Skeletal muscle satellite cell (primary cell): ENCODE results near the gene MTERF2.
"Not testable (repeated sequence)": the region's sequence is repeated elsewhere in the genome, so short reads cannot be mapped to it uniquely, and the experiment has no call there.

Experiments used
- H3K27me3 ChIP-seq: 2 replicates; pipeline ENCODE4 v1.7.0; 2013; ENCODE audit warnings: low read length; ENCODE audit not compliant: control insufficient read depth, insufficient read depth
- H3K36me3 ChIP-seq: 2 replicates; pipeline ENCODE4 v1.7.0; 2013; ENCODE audit warnings: mild to moderate bottlenecking, control low read depth, low read length; ENCODE audit not compliant: insufficient read depth
- H3K4me1 ChIP-seq: 2 replicates; pipeline ENCODE4 v1.7.0; 2013; ENCODE audit warnings: low read length; ENCODE audit not compliant: control insufficient read depth, insufficient read depth
- H3K4me2 ChIP-seq: 2 replicates; pipeline ENCODE4 v1.7.0; 2013; ENCODE audit warnings: mild to moderate bottlenecking, low read length
- H3K4me3 ChIP-seq: 2 replicates; pipeline ENCODE4 v1.7.0; 2013; ENCODE audit warnings: low read length
- H3K9ac ChIP-seq: 2 replicates; pipeline ENCODE4 v1.7.0; 2013; ENCODE audit warnings: mild to moderate bottlenecking, low read depth, low read length, moderate library complexity
- H3K9me3 ChIP-seq: replicated peaks from 2 replicates; pipeline ENCODE4 v1.7.0; 2013; ENCODE audit warnings: mild to moderate bottlenecking, control low read depth, low read length

The MTERF2 gene

DNA sequence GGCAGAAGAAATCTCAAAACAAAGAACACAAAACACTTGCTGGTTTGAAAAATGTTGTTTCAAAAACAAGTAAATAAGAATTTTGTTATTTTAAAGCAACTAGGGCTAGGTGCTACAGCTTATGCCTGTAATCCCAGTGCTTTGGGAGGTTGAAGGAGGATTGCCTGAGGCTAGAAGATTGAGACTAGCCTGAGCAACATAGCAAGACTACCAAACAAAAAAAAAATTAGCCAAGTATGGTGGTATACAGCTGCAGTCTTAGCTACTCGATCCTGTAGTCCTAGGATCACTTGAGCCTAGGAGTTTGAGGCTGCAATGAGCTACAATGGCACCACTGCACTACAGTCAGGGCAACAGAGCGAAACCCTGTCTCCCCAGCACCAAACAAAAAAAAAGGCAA is 32.6 kb upstream of the MTERF2 start:
- Histone ChIP-seq H3K27me3 (no peaks in the 10 kb centered on the region), H3K4me1 (no peaks in the 10 kb centered on the region), H3K36me3 (no peaks in the 10 kb centered on the region), H3K4me2 (no peak overlapping the region), H3K9me3 (no peaks in the 10 kb centered on the region), H3K4me3 (no peak overlapping the region), H3K9ac (no peak overlapping the region)

DNA sequence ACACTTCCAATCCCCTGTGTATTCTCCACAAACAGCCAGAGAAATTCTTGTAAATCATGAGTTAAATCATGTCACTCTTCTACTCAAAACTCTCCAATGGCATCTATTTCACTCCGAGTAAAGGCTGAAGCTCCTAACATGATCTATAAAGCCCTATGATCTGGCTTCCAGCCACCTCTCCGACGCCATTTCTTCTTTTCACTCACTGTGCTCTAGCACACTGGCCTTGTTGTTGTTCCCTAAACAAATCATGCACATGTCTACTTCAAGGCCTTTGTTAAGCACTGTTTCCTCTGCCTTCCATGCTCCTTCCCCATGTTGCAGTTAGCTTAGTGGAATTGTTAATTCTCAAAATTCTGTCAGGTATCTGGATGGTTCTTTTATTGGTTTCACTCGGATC is 30.1 kb upstream of the MTERF2 start:
- Histone ChIP-seq H3K4me3 (no peak overlapping the region), H3K4me2 (no peak overlapping the region), H3K27me3 (no peaks in the 10 kb centered on the region), H3K4me1 (no peaks in the 10 kb centered on the region), H3K9me3 (no peaks in the 10 kb centered on the region), H3K36me3 (no peaks in the 10 kb centered on the region), H3K9ac (no peak overlapping the region)

DNA sequence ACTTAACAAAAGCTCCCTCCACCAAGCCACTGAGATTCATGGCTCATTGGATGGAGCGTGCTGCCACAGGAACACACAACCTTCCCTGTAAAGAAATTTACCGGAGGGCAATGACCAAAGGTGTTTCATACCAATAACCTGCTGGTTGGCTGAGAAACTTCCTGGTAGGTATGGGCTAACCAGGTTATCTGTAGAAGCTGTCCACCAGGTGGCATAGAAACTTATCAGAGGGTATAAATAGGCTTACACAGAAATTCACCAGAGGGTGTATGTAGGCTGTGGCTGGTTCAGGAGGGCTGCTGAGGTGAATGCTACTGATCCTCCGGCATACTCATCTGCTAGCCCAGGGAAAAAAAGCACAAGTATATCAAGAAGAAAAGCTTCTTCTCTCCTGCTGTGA is 27.1 kb upstream of the MTERF2 start:
- H3K4me1 ChIP-seq, result no peaks in the 10 kb centered on the region
- no peaks in the 10 kb centered on the region for H3K9me3 ChIP-seq
- no peak overlapping the region for H3K9ac ChIP-seq
- no peaks in the 10 kb centered on the region for H3K36me3 ChIP-seq
- H3K4me3 ChIP-seq, result no peak overlapping the region
- H3K4me2 ChIP-seq, result no peak overlapping the region
- H3K27me3 ChIP-seq, result no peaks in the 10 kb centered on the region

DNA sequence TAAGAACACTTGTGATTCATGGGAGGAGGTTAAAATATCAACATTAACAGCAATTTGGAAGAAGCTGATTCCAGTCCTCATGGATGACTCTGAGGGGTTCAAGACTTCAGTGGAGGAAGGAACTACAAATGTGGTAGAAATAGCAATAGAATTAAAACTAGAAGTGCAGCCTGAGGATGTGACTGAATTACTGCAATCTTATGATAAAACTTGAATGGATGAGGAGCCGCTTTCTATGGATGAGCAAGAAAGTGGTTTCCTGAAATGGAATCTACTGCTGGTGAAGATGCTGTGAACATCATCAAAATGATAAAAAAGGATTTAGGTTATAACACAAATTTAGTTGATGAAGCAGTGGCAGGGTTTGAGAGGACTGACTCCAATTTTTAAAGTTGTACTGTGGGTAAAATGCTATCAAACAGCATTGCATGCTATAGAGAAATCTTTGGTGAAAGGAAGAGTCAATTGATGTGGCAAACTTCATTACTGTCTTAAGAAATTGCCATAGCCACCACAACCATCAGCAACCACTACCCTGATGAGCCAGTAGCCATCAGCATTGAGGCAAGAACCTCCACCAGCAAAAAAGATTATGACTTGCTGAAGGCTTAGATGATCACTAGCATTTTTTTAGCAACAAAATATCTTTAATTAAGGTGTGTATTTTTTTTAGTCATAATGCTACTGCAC is 25.9 kb upstream of the MTERF2 start:
- H3K9me3 ChIP-seq, result no peaks in the 10 kb centered on the region
- H3K4me3 ChIP-seq, result no peak overlapping the region
- H3K4me2 ChIP-seq, result no peak overlapping the region
- H3K27me3 ChIP-seq, result no peaks in the 10 kb centered on the region
- no peaks in the 10 kb centered on the region for H3K36me3 ChIP-seq
- H3K4me1 ChIP-seq, result no peaks in the 10 kb centered on the region
- H3K9ac ChIP-seq, result no peak overlapping the region

GRCh38 chr12:107011519-107011918 is 24.6 kb upstream of the MTERF2 start:
- H3K36me3 ChIP-seq, result no peaks in the 10 kb centered on the region
- no peak overlapping the region for H3K9ac ChIP-seq
- no peak overlapping the region for H3K4me3 ChIP-seq
- no peaks in the 10 kb centered on the region for H3K9me3 ChIP-seq
- no peaks in the 10 kb centered on the region for H3K4me1 ChIP-seq
- H3K27me3 ChIP-seq, result no peaks in the 10 kb centered on the region
- no peak overlapping the region for H3K4me2 ChIP-seq

DNA sequence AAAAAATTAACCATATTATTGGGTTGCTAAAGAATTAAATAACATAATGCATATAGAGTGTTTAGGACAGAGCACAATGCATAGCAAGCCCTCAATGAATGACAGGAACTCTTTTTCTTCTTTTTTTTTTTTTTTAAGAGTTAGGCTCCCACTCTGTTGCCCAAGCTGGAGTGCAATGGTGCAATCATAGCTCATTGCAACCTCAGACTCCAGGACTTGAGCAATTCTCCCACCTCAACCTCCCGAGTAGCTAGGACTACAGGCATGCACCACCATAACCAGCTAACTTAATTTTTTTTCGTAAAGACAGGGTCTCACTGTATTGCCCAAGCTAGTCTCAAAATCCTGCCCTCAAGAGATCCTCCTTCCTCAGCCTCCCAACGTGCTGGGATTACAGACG is 20.5 kb upstream of the MTERF2 start:
- no peak overlapping the region for H3K4me3 ChIP-seq
- H3K9me3 ChIP-seq, result no peaks in the 10 kb centered on the region
- no peaks in the 10 kb centered on the region for H3K36me3 ChIP-seq
- H3K4me2 ChIP-seq, result no peak overlapping the region
- H3K9ac ChIP-seq, result no peak overlapping the region
- H3K4me1 ChIP-seq, result no peaks in the 10 kb centered on the region
- no peaks in the 10 kb centered on the region for H3K27me3 ChIP-seq

DNA sequence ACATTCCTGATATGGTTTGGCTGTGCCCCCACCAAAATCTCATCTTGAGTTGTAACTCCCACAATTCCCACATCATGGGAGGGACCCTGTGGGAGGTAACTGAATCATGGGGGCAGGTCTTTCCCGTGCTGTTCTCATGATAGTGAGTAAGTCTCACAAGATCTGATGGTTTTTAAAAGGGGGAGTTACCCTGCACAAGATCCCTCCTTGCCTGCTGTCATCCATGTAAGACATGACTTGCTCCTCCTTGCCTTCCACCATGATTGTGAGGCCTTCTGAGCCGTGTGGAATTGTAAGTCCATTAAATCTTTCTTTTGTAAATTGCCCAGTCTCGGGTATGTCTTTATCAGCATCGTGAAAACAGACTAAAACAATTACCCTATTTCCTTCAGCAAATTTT is 15.7 kb upstream of the MTERF2 start:
- H3K36me3 ChIP-seq, H3K9ac ChIP-seq, H3K27me3 ChIP-seq: not testable (repeated sequence)

DNA sequence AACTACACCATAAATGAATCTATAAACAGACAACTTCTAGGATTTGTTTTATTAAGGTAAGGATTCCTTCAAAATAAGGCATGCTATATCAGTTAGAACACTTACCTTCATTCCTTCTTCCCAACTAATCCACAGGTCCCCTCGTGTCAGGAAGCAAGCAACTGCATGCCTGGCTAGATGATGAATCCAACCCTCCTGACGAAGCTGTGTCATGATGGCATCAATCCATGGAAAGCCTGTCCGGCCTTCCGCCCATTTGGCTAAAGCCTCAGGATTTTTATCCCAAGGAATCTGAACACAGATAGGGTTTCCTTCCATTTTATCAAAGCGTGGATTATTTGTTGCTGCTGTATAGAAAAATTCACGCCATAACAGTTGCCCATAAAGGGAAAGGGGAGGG is 12.5 kb upstream of the MTERF2 start:
- Histone ChIP-seq H3K36me3 (peaks cover 4% of the 10 kb centered on the region), H3K4me1 (peaks cover 6% of the 10 kb centered on the region), H3K9me3 (no peaks in the 10 kb centered on the region), H3K27me3 (no peaks in the 10 kb centered on the region), H3K4me2 (no peak overlapping the region), H3K4me3 (no peak overlapping the region), H3K9ac (no peak overlapping the region)

More for the DNA sequence above, 15.7 kb upstream of the MTERF2 start:
- H3K4me3 ChIP-seq, H3K9me3 ChIP-seq, H3K4me2 ChIP-seq, H3K4me1 ChIP-seq: not testable (repeated sequence)

- no peaks in the 10 kb centered on the region for H3K27me3 ChIP-seq
- H3K9ac ChIP-seq, result no peak overlapping the region
- H3K36me3 ChIP-seq, result peaks cover 4% of the 10 kb centered on the region
- H3K4me1 ChIP-seq, result peaks cover 6% of the 10 kb centered on the region
- no peak overlapping the region for H3K4me2 ChIP-seq
- H3K9me3 ChIP-seq, result no peaks in the 10 kb centered on the region
- H3K4me3 ChIP-seq, result no peak overlapping the region
Observed at GRCh38 chr12:106997916-106998315, 11.0 kb upstream of the MTERF2 start.

- not testable (repeated sequence) for H3K27me3 ChIP-seq, H3K4me2 ChIP-seq, H3K9ac ChIP-seq, H3K9me3 ChIP-seq, H3K4me3 ChIP-seq, H3K36me3 ChIP-seq, H3K4me1 ChIP-seq
Observed at GRCh38 chr12:106996102-106996501, 9.2 kb upstream of the MTERF2 start.

- Histone ChIP-seq H3K4me2 (peak overlapping the region; percentile 28), H3K9me3 (no peaks in the 10 kb centered on the region)
Observed at GRCh38 chr12:106994579-106995220, 7.8 kb upstream of the MTERF2 start.

GRCh38 chr12:106987846-106988245 is 900 bp upstream of the MTERF2 start:
- Histone ChIP-seq H3K4me3 (no peak overlapping the region), H3K9ac (no peak overlapping the region), H3K4me2 (peak overlapping the region; percentile 75), H3K36me3 (peaks cover 9% of the 10 kb centered on the region), H3K9me3 (no peaks in the 10 kb centered on the region), H3K4me1 (peaks cover 15% of the 10 kb centered on the region), H3K27me3 (no peaks in the 10 kb centered on the region)

More at GRCh38 chr12:106994579-106995220, 7.8 kb upstream of the MTERF2 start:
- Histone ChIP-seq H3K4me3 (no peak overlapping the region), H3K4me1 (peaks cover 6% of the 10 kb centered on the region), H3K27me3 (no peaks in the 10 kb centered on the region), H3K36me3 (peaks cover 4% of the 10 kb centered on the region), H3K9ac (no peak overlapping the region)
